ENCODE measurements around the gene PRRT3.

- TF ChIP-seq CTCF (IDR thresholded peaks at IDR 0.05) (no peak), POLR2A (IDR thresholded peaks at IDR 0.05) (no peak), EP300 (IDR thresholded peaks at IDR 0.05) (no peak)
Measured at GRCh38 chr3:9980251-9980650, 28.0 kb upstream of the PRRT3 start.
